ENCODE data around the gene TPK1. TPM values are rescaled to one million over a fixed set of nuclear protein-coding genes. Genes with fewer than 3 reads are reported as not detected.

The TPK1 gene
- total RNA-seq, 1 experiment from 2014 or later: 3.1 TPM

DNA sequence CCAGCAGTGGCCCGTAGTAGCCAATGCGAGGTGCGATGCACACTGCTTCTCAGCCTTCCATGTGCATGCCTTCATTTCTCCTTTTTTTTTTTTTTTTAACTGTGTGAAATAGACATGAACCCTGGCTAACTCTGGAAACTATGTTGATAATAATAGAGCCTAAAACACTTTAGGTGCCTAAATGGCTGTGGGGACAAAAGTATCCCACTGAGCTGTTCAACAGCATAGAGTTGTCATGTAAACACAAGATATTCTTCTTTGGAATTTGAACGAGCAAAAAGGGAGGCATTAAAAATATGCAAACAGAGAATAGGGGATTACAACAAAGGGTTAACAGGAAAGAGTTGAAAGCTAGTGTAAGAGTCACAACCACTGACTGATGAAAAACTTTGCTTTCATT is 270.3 kb downstream of the TPK1 start:
- H2AK5ac ChIP-seq (ENCODE audit: insufficient read length, low read length): no peak overlapping the region
- H2BK12ac ChIP-seq (ENCODE audit: insufficient read length, low read depth, low read length): no peak overlapping the region
- Mint-ChIP-seq H3K9me3 (no peaks in the 10 kb centered on the region; a peak in 2 of 5 replicates), H3K4me1 (peaks cover 8 to 10% of the 10 kb centered on the region in 2 experiments), H3K27ac (peak overlapping the region in 1 of 3 experiments; percentile 55; a peak in 1 of 7 replicates), H3K4me3 (no peak overlapping the region), H3K36me3 (ENCODE audit: insufficient read depth in 1 of 3, low read depth in 3 of 3) (peaks cover 0 to 18% (median 3%) of the 10 kb centered on the region in 3 experiments; a peak in 3 of 7 replicates), H3K27me3 (ENCODE audit: low read depth) (no peaks in the 10 kb centered on the region)
- no peak overlapping the region for H2AFZ ChIP-seq (ENCODE audit: low read length)
- H3K23me2 ChIP-seq (ENCODE audit: insufficient read length, low read depth, low read length, poor library complexity, severe bottlenecking): no peaks in the 10 kb centered on the region
- no peak overlapping the region for H2BK5ac ChIP-seq (ENCODE audit: insufficient read length, low read length)
- no peak for DNase-seq
- TF ChIP-seq, protein P1, sequence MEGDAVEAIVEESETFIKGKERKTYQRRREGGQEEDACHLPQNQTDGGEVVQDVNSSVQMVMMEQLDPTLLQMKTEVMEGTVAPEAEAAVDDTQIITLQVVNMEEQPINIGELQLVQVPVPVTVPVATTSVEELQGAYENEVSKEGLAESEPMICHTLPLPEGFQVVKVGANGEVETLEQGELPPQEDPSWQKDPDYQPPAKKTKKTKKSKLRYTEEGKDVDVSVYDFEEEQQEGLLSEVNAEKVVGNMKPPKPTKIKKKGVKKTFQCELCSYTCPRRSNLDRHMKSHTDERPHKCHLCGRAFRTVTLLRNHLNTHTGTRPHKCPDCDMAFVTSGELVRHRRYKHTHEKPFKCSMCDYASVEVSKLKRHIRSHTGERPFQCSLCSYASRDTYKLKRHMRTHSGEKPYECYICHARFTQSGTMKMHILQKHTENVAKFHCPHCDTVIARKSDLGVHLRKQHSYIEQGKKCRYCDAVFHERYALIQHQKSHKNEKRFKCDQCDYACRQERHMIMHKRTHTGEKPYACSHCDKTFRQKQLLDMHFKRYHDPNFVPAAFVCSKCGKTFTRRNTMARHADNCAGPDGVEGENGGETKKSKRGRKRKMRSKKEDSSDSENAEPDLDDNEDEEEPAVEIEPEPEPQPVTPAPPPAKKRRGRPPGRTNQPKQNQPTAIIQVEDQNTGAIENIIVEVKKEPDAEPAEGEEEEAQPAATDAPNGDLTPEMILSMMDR (conservative IDR thresholded peaks at IDR 0.05): no peak
- H3K18ac ChIP-seq (ENCODE audit: insufficient read length, low read depth, low read length): no peak overlapping the region
- H4K91ac ChIP-seq (ENCODE audit: insufficient read length, low read depth, low read length): no peak overlapping the region
- no peak overlapping the region for H3K56ac ChIP-seq (ENCODE audit: insufficient read length, low read depth, low read length)
- no peaks in the 10 kb centered on the region for H3K4me1 ChIP-seq (ENCODE audit: insufficient read depth, low read length)
- no peaks in the 10 kb centered on the region for H3K79me1 ChIP-seq (ENCODE audit: insufficient read depth, low read depth, low read length, poor library complexity, severe bottlenecking)
- H3K23ac ChIP-seq (ENCODE audit: insufficient read length, low read depth, low read length): no peak overlapping the region
- no peak overlapping the region for H3K4ac ChIP-seq (ENCODE audit: low read depth, low read length)
- no peaks in the 10 kb centered on the region for H4K20me1 ChIP-seq (ENCODE audit: control insufficient read depth, insufficient read depth, insufficient read length)
- H2BK120ac ChIP-seq (ENCODE audit: low read depth, low read length, poor library complexity, severe bottlenecking): no peak overlapping the region
- no peak overlapping the region for H2BK20ac ChIP-seq (ENCODE audit: low read depth, low read length, poor library complexity, severe bottlenecking)
- H3T11ph ChIP-seq (ENCODE audit: low read length): no peak overlapping the region
- H2BK15ac ChIP-seq (ENCODE audit: low read depth, low read length): no peak overlapping the region
- H4K8ac ChIP-seq (replicated peaks; ENCODE audit: insufficient read length, low read depth, low read length): no peak overlapping the region
- no CpG with 5 or more reads among the region's 4 CpGs for WGBS (ENCODE audit: extremely low coverage, insufficient read length, low lambda C conversion rate)
- no peak overlapping the region for H3K14ac ChIP-seq (ENCODE audit: insufficient read depth, low read length)
- no peak overlapping the region for H4K5ac ChIP-seq (ENCODE audit: insufficient read length, low read depth, low read length)
- H3K9ac ChIP-seq (ENCODE audit: extremely low read depth, insufficient read length, low read length): no peak overlapping the region
- no peak overlapping the region for H3K4me2 ChIP-seq (ENCODE audit: insufficient read depth, insufficient read length, low read length)
- H3K79me2 ChIP-seq (ENCODE audit: insufficient read depth, low read length): no peaks in the 10 kb centered on the region
- no peaks in the 10 kb centered on the region for H3K27me3 ChIP-seq (ENCODE audit: insufficient read depth, low read length)
- no peak overlapping the region for H3K27ac ChIP-seq (ENCODE audit: insufficient read length, low read depth, low read length)
- H3K9me3 ChIP-seq (ENCODE audit: control insufficient read depth, low read depth, low read length): no peaks in the 10 kb centered on the region

All from H9 (cell line).